ENCODE results near the gene HERPUD1. TPM values are rescaled to one million over a fixed set of nuclear protein-coding genes. Genes with fewer than 3 reads are reported as not detected.

Gene HERPUD1, protein sequence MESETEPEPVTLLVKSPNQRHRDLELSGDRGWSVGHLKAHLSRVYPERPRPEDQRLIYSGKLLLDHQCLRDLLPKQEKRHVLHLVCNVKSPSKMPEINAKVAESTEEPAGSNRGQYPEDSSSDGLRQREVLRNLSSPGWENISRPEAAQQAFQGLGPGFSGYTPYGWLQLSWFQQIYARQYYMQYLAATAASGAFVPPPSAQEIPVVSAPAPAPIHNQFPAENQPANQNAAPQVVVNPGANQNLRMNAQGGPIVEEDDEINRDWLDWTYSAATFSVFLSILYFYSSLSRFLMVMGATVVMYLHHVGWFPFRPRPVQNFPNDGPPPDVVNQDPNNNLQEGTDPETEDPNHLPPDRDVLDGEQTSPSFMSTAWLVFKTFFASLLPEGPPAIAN
- 163 and 256 TPM in 2 replicates for total RNA-seq (2011; cell fraction: chromatin; rRNA removed; ENCODE audit: low replicate concordance)
- 127 and 147 TPM in 2 replicates for total RNA-seq (2011; cell fraction: nucleolus; rRNA removed)
- total RNA-seq (2011; cell fraction: nucleoplasm; rRNA removed): 170 and 203 TPM in 2 replicates
- total RNA-seq (2014; rRNA removed) (25.8 and 26.8 TPM in 2 replicates), total RNA-seq (2014; rRNA removed; fragmentation: Illumina TruSeq; extraction: Trizol) (49.3 and 65.4 TPM in 2 replicates), total RNA-seq (2015; rRNA removed; fragmentation: Illumina TruSeq; extraction: Trizol) (18.1 and 19.2 TPM in 2 replicates), total RNA-seq (2021) (54.4 and 60.7 TPM in 2 replicates), polyA plus RNA-seq (2011; rRNA removed) (50.0 and 90.9 TPM in 2 replicates), polyA plus RNA-seq (2014; fragmentation: Illumina TruSeq; extraction: Trizol) (57.8 and 60.7 TPM in 2 replicates), polyA plus RNA-seq (2014; fragmentation: Nextera tagmentation; extraction: Ambion mirVana) (10 to 100 TPM; 14.2 to 17.8 TPM), polyA plus RNA-seq (2014; rRNA removed) (32.0 and 37.4 TPM in 2 replicates), polyA minus RNA-seq (2011; rRNA and poly(A)+ RNA removed) (49.2 and 70.6 TPM in 2 replicates), Bru-seq, nascent RNA (percentile 98 among the genes with signal in this experiment), BruChase-seq, experiment 1, labeled RNA remaining after a 2-hour chase (percentile 97 among the genes with signal in this experiment), BruChase-seq, experiment 2, labeled RNA remaining after a 6-hour chase (percentile 96 among the genes with signal in this experiment)
- polyA plus RNA-seq (2011; cell fraction: cytosol; rRNA removed): 36.4 and 59.0 TPM in 2 replicates
- 92.5 and 115 TPM in 2 replicates for polyA plus RNA-seq (2011; cell fraction: nucleus; rRNA removed)
- 28.0 and 112 TPM in 2 replicates for polyA plus RNA-seq (2012)
- polyA minus RNA-seq (2011; cell fraction: cytosol; rRNA and poly(A)+ RNA removed): 36.1 and 42.5 TPM in 2 replicates
- 36.1 and 75.2 TPM in 2 replicates for polyA minus RNA-seq (2011; cell fraction: nucleus; rRNA and poly(A)+ RNA removed)
- long read RNA-seq, experiment 1, transcript HERPUD1-201 (8 exons, 1,862 nt): minor isoform, 7 of 126 reads
- long read RNA-seq, experiment 1, transcript HERPUD1-203 (7 exons, 1,782 nt): minor isoform, 17 of 126 reads
- long read RNA-seq, experiment 1, transcript HERPUD1-204 (8 exons, 2,946 nt): major isoform, 92 of 126 reads
- long read RNA-seq, experiment 1, partial matches to known transcripts: 5 of 126 reads
- long read RNA-seq, experiment 1, other reads (novel, unspliced or antisense): 4 of 126 reads
- long read RNA-seq, experiment 2, transcript HERPUD1-204 (8 exons, 2,946 nt): major isoform, 13 of 22 reads
- long read RNA-seq, experiment 2, partial matches to known transcripts: 3 of 22 reads
- long read RNA-seq, experiment 2, other reads (novel, unspliced or antisense): 2 of 22 reads
- long read RNA-seq, experiment 3, transcript HERPUD1-204 (8 exons, 2,946 nt): major isoform, 41 of 51 reads
- long read RNA-seq, experiment 3, partial matches to known transcripts: 1 of 51 reads
- long read RNA-seq, experiment 3, other reads (novel, unspliced or antisense): 4 of 51 reads

DNA sequence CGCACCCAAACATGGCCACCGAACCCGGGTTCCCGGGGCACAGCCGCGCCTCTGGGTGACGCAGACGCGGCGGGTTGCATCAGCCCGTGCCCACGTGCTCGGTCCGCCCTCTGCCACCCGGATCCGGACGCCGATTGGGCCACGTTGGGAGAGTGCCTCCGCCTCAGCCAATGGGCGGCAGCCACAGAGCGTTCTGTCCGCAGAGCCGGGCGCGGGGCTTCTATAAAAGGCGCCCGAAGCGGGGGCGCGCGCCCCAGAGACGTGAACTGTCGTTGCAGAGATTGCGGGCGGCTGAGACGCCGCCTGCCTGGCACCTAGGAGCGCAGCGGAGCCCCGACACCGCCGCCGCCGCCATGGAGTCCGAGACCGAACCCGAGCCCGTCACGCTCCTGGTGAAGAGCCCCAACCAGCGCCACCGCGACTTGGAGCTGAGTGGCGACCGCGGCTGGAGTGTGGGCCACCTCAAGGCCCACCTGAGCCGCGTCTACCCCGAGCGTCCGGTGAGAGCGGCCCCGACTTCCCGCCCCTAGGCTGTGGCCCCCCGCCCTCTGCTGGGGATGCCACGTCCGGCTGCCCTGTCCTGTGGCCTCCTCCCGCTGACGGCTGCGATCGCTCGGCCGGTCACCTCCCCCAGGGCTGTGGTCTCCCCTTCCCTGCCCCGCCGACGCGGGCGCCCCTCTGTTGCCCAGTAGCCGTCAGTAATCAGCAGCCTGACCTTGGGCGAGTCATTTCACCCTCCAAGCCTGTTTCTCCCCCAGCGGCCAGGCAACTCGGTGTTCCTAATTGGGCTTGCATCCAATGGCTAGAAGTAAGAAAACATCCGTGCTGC, at the start of gene HERPUD1:
Gene HERPUD1 (plus strand): TSS at position 251 of the 829 bp plus-strand sequence. CDS start 103 bp downstream, at position 354.
- Histone ChIP-seq H3K9me3 (replicated peaks; ENCODE audit: control insufficient read depth, insufficient read depth, low read depth, low read length) (no peaks in the 10 kb centered on the region), H3K27ac (ENCODE audit: extremely low read depth, low read depth, low read length) (peak within 1 kb of the TSS; percentile 91), H3K27me3 (ENCODE audit: control insufficient read depth in 2 of 2, insufficient read depth in 2 of 2, low read length in 2 of 2) (no peaks in the 10 kb centered on the region), H3K36me3 (ENCODE audit: control insufficient read depth, insufficient read depth, low read length) (peaks cover 34% of the 10 kb centered on the region), H3K79me2 (ENCODE audit: control insufficient read depth, insufficient read depth, low read length) (peaks cover 43% of the 10 kb centered on the region), H4K20me1 (replicated peaks; ENCODE audit: control insufficient read depth, insufficient read depth, low read length) (peaks cover 18% of the 10 kb centered on the region; the same call in 1 of the 2 replicates), H3K9ac (ENCODE audit: insufficient read depth in 1 of 2, low read depth in 2 of 2, low read length in 2 of 2) (peak within 1 kb of the TSS; percentile 91 to 97), H3K4me3 (peak within 1 kb of the TSS; percentile 95), H2AFZ (ENCODE audit: low read depth, low read length) (peak within 1 kb of the TSS; percentile 88), H3K4me2 (ENCODE audit: insufficient read depth, low read length) (peak within 1 kb of the TSS; percentile 98), H3K9me1 (ENCODE audit: control insufficient read depth, insufficient read depth, low read length) (no peaks in the 10 kb centered on the region), H3K4me1 (replicated peaks in 1 of 2; ENCODE audit: control insufficient read depth in 2 of 2, insufficient read depth in 2 of 2, low read length in 2 of 2) (peaks cover 17 to 22% of the 10 kb centered on the region in 2 experiments; a peak in 4 of 5 replicates)
- BruUV-seq (replicated peaks): no TSS peak
- FAIRE-seq (peak; percentile 93), ATAC-seq (peak; percentile 92), DNase-seq (ENCODE audit: extremely low read depth in 1 of 4, low spot score in 3 of 4) (peak; percentile 97 to 99 (median 98))
- WGBS (ENCODE audit: insufficient coverage, low coverage, missing lambda C conversion rate): under 1% methylated on average over 51 of the region's 83 CpGs
- intact Hi-C loops (cut with micrococcal nuclease) (loop anchor here (5.0 kb wide), 1 partner anchor 60 kb away; no protein-coding TSS in a partner anchor), in situ Hi-C loops (cut with MboI) (no loop called here)
- CTCF ChIA-PET (ENCODE audit: low intra/inter-chr PET ratio): no interaction called here
- POLR2A ChIA-PET: interaction anchor here (0.6 to 6.1 kb wide), 36 partner anchors 9 to 1296 kb away, joined by 3 to 102 read pairs (median 4); no protein-coding TSS in a partner anchor
- 0 out of 2 replicates have a peak, but pooled peaks have one; percentile 18 for TF ChIP-seq BRD4 (IDR thresholded peaks at IDR 0.05)
- TF ChIP-seq, protein P1, sequence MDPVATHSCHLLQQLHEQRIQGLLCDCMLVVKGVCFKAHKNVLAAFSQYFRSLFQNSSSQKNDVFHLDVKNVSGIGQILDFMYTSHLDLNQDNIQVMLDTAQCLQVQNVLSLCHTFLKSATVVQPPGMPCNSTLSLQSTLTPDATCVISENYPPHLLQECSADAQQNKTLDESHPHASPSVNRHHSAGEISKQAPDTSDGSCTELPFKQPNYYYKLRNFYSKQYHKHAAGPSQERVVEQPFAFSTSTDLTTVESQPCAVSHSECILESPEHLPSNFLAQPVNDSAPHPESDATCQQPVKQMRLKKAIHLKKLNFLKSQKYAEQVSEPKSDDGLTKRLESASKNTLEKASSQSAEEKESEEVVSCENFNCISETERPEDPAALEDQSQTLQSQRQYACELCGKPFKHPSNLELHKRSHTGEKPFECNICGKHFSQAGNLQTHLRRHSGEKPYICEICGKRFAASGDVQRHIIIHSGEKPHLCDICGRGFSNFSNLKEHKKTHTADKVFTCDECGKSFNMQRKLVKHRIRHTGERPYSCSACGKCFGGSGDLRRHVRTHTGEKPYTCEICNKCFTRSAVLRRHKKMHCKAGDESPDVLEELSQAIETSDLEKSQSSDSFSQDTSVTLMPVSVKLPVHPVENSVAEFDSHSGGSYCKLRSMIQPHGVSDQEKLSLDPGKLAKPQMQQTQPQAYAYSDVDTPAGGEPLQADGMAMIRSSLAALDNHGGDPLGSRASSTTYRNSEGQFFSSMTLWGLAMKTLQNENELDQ (CRISPR knock-in tag; IDR thresholded peaks at IDR 0.05; ENCODE audit: borderline replicate concordance): 0 out of 2 replicates have a peak, but pooled peaks have one; percentile 12
- TF ChIP-seq, protein P2, sequence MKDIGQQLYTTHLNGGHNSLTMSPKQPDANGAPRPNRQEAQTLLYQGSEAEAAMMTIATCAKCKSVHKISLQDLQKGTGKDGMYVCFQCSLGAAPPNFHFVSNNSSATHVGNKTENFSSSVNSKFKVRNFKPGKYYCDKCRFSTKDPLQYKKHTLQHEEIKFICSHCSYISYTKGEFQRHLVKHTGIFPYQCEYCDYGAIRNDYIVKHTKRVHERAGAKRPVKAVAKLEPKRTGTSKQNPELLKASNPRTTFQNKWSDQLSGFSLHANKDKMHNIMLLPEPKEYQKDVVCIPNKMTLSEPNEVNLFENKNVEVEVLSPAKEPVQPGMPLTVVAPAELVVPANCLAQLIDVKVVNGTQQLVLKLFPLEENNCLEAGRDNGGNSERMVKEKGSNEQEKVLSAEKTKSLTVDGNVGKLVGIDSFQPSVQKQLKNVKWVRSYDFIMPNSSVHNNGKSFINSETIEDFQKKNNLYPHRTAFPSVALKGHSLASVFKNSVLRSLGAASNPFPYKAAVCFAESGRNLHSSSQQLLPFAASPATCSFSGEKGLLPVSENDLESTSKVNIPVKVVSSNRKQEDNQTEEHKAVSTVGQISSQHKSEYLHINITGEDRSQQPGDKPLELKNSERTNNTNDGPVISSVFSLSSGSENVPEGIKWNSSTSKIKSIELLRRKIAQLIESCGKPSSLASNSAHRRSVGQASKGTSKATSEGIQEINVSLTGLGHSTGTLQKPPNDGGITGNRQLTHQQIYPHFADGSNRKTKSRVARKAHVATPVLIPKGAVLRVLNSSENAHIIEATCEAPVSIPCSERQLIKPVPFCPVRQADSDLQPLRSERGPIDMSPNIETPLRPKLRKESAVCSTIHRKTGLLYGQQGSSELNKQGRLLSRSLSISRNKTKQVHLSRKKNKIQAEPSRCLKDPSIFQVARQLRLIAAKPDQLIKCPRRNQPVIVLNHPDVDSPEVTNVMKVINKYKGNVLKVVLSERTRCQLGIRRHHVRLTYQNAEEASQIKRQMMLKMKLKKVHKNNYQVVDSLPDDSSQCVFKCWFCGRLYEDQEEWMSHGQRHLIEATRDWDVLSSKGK (CRISPR knock-in tag; IDR thresholded peaks at IDR 0.05): no peak
- TF ChIP-seq FIP1L1 (IDR thresholded peaks at IDR 0.05; ENCODE audit: low read depth, low read length, poor library complexity, severe bottlenecking): peak; percentile 96
